IPS DF 19.7 (cell line): ENCODE data around the gene TCERG1.
A peak's percentile ranks its signal among the peaks of the same experiment; 100 is the strongest.
"Not testable (repeated sequence)": the region's sequence is repeated elsewhere in the genome, so short reads cannot be mapped to it uniquely, and the experiment has no call there.

Experiments
- DNase-seq: peaks from one replicate; pipeline ENCODE4 v3.0.0-alpha.2; 2013; ENCODE audit warnings: low read depth, low spot score

The TCERG1 gene

GRCh38 chr5:146520731-146521130, 73.6 kb downstream of the TCERG1 start:
- DNase-seq: no peak

- no peak for DNase-seq
These were observed 74.4 kb downstream of the TCERG1 start for GRCh38 chr5:146521403-146522106.

- DNase-seq: no peak
These were observed 76.6 kb downstream of the TCERG1 start for GRCh38 chr5:146523698-146524097.

- DNase-seq: no peak
These were observed 80.7 kb downstream of the TCERG1 start for GRCh38 chr5:146527785-146528184.

- DNase-seq: no peak
These were observed 81.1 kb downstream of the TCERG1 start for GRCh38 chr5:146528236-146528635.

GRCh38 chr5:146529984-146530383, 82.9 kb downstream of the TCERG1 start:
- no peak for DNase-seq

GRCh38 chr5:146533260-146533857, 86.2 kb downstream of the TCERG1 start:
- DNase-seq: peak; percentile 65

GRCh38 chr5:146533882-146534281, 86.7 kb downstream of the TCERG1 start:
- DNase-seq: no peak

GRCh38 chr5:146538432-146538831, 91.3 kb downstream of the TCERG1 start:
- DNase-seq: no peak

- DNase-seq: no peak
These were observed 92.8 kb downstream of the TCERG1 start for GRCh38 chr5:146539973-146540372.

- DNase-seq: no peak
These were observed 93.3 kb downstream of the TCERG1 start for GRCh38 chr5:146540414-146540813.

- DNase-seq: no peak
These were observed 95.1 kb downstream of the TCERG1 start for GRCh38 chr5:146541958-146542849.

- DNase-seq: no peak
These were observed 97.1 kb downstream of the TCERG1 start for GRCh38 chr5:146544232-146544631.

- DNase-seq: no peak
These were observed 101.8 kb downstream of the TCERG1 start for GRCh38 chr5:146548781-146549449.

- DNase-seq: no peak
These were observed 102.5 kb downstream of the TCERG1 start for GRCh38 chr5:146549615-146550014.

- no peak for DNase-seq
These were observed 106.3 kb downstream of the TCERG1 start for GRCh38 chr5:146553446-146553845.

GRCh38 chr5:146556884-146557283, 109.8 kb downstream of the TCERG1 start:
- not testable (repeated sequence) for DNase-seq

- no peak for DNase-seq
These were observed 113.2 kb downstream of the TCERG1 start for GRCh38 chr5:146560205-146560812.
